HG03342 (cell line): Measurements from ENCODE around the gene KRT12.
"Not testable (repeated sequence)": the region's sequence is repeated elsewhere in the genome, so short reads cannot be mapped to it uniquely, and the experiment has no call there.

Experiments used
- ATAC-seq: cut with Tn5 transposase; IDR thresholded peaks from one replicate; pipeline ENCODE4 v1.9.1; 2021; ENCODE audit warnings: mild to moderate bottlenecking, moderate library complexity; ENCODE audit not compliant: unreplicated experiment

Gene KRT12

DNA sequence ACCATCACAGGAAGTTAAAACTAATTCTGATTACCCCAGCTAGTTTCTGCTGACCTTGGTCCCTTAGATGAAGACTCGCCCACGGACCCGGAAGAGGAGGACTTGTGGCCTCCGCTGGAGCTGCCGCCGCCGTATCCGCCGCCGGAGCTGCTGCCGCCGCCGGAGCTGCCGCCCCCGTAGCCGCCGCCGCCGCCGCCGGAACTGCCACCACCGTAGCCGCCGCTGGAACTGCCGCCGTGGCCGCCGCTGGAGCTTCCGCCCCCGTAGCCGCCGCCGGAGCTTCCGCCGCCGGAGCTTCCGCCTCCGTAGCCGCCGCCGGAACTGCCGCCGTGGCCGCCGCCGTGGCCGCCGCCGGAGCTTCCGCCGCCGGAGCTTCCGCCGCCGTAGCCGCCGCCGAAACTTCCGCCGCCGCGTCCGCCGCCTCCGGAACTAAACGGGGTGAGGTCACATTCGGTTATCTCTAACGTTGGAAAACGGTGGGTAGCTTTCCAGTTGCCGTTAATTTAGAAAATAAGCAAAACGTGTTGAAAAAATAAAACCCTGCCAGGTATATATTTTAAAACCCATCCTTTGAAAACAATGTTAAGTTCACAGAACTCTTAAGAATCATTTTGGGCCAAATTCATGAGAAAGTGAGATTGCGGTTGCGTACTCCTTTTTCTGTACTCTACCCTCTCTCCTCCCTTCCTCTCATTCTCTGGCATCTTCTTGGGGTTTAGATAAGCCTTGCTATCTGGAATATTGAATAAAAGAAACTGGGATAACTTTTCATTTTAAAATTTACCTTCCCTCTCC lies 48.1 kb downstream of the KRT12 start:
- ATAC-seq, result peak; percentile 76

- ATAC-seq, result no peak
Observed at GRCh38 chr17:40818343-40818732, 48.7 kb downstream of the KRT12 start.

DNA sequence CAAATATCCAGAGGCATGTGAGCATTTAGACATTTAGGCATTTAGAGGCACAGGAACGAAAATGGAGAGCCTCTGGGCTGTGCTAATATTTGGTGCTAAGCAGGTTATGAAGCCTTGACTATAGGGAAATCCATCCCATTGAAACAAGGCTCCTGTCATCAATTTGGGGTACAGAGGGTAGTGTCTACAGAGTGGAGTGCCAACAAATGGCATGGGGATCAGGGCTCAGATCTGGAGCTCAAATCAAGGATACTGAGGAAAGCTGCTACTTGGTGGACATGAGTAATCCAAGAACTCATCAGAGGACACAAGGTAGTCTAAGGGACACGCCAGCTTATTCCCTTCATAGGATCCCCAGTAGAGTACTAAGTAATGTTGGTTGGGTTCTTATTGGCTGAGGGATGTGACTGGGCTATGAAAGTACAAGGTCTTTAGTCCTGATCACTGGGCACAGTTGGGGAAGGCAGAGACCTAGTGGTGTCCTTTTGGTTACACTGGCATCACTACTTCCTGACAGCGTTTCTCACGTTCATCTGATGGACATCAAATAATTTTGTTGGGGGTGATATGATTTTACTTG lies 49.8 kb downstream of the KRT12 start:
- no peak for ATAC-seq

DNA sequence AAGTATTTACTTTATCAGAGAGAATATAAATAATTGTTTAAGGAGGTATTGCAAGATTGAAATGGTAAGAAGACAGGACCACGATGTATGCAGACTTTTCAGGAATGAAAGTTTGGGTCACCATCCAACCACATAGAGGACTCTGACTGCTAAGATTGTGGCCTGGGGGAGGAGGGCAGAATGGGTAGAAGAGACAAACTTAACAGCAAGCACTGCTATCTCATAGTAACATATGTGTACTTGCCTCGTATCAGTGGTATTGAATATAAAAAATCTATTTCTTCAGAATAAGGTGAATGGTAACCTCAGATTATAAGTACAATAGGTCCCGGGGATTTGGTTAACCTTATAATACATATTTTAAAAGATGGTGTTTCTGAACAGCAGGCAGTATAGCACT lies 50.5 kb downstream of the KRT12 start:
- no peak for ATAC-seq

- ATAC-seq, result no peak
Observed at GRCh38 chr17:40815381-40815780, 51.6 kb downstream of the KRT12 start.

DNA sequence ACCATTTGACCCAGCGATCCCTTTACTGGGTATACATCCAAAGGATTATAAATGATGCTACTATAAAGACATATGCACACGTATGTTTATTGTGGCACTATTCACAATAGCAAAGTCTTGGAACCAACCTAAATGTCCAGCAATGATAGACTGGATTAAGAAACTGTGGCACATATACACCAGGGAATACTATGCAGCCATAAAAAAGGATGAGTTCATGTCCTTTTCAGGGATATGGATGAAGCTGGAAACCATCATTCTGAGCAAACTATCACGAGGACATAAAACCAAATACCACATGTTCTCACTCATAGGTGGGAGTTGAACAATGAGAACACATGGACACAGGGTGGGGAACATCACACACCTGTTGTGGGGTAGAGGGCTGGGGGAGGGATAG lies 52.4 kb downstream of the KRT12 start:
- not testable (repeated sequence) for ATAC-seq

- no peak for ATAC-seq
Observed at GRCh38 chr17:40813804-40814203, 53.2 kb downstream of the KRT12 start.

DNA sequence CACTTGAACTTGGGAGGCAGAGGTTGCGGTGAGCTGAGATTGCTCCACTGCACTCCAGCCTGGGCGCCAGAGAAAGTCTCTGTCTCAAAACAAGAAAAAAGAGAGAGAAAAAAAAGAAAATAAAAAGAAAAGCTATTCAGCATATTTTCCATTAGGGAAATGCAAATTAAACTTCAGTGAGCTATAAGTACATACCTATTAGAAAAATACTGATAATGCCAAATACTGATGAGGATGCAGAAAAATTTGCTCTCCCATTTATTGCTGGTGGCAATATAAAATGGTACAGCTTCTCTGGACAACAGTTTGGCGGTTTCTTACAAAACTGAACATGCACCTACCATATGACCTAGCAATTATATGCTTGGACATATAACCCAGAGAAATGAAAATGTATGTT lies 54.4 kb downstream of the KRT12 start:
- ATAC-seq, result no peak
